H9 (cell line): Measurements from ENCODE around the gene UNC13C. TPM values are rescaled to one million over a fixed set of nuclear protein-coding genes. Genes with fewer than 3 reads are reported as not detected.

Experiments
- DNase-seq: peaks from one replicate; pipeline ENCODE4 v3.0.0-alpha.2; 2017
- H2AFZ ChIP-seq: one replicate; pipeline ENCODE4 v1.6.1; 2013; ENCODE audit warnings: mild to moderate bottlenecking, low read length, control low read depth, moderate library complexity
- H2AK5ac ChIP-seq: 2 replicates; pipeline ENCODE4 v1.6.1; 2013; ENCODE audit warnings: low read length, control low read depth, mixed read lengths; ENCODE audit not compliant: insufficient read length
- H2BK120ac ChIP-seq: one replicate; pipeline ENCODE4 v1.6.1; 2013; ENCODE audit warnings: low read depth, mild to moderate bottlenecking, low read length, control low read depth, inconsistent platforms; ENCODE audit not compliant: poor library complexity, severe bottlenecking
- H2BK12ac ChIP-seq: 2 replicates; pipeline ENCODE4 v1.6.1; 2013; ENCODE audit warnings: low read length, control low read depth, mixed read lengths, low read depth; ENCODE audit not compliant: insufficient read length
- H2BK15ac ChIP-seq: 2 replicates; pipeline ENCODE4 v1.6.1; 2013; ENCODE audit warnings: low read depth, low read length, control low read depth
- H2BK20ac ChIP-seq: one replicate; pipeline ENCODE4 v1.6.1; 2013; ENCODE audit warnings: low read depth, mild to moderate bottlenecking, low read length, control low read depth, inconsistent platforms; ENCODE audit not compliant: poor library complexity, severe bottlenecking
- H2BK5ac ChIP-seq: 2 replicates; pipeline ENCODE4 v1.6.1; 2013; ENCODE audit warnings: low read length, control low read depth, mixed read lengths; ENCODE audit not compliant: insufficient read length
- H3K14ac ChIP-seq: 2 replicates; pipeline ENCODE4 v1.6.1; 2013; ENCODE audit warnings: low read length, control low read depth; ENCODE audit not compliant: insufficient read depth
- H3K18ac ChIP-seq: 2 replicates; pipeline ENCODE4 v1.6.1; 2013; ENCODE audit warnings: low read depth, mild to moderate bottlenecking, mixed read lengths, low read length, control low read depth; ENCODE audit not compliant: insufficient read length
- H3K23ac ChIP-seq: 2 replicates; pipeline ENCODE4 v1.6.1; 2013; ENCODE audit warnings: low read length, control low read depth, mixed read lengths, low read depth; ENCODE audit not compliant: insufficient read length
- H3K23me2 ChIP-seq: 2 replicates; pipeline ENCODE4 v1.6.1; 2013; ENCODE audit warnings: low read depth, mild to moderate bottlenecking, mixed read lengths, low read length, control low read depth; ENCODE audit not compliant: insufficient read length, poor library complexity, severe bottlenecking
- H3K27ac ChIP-seq: 2 replicates; pipeline ENCODE4 v1.5.1; 2013; ENCODE audit warnings: low read length, control low read depth, mixed read lengths, low read depth; ENCODE audit not compliant: insufficient read length
- H3K27me3 ChIP-seq: 2 replicates; pipeline ENCODE4 v1.6.1; 2013; ENCODE audit warnings: low read length, control low read depth, inconsistent platforms; ENCODE audit not compliant: insufficient read depth
- H3K4ac ChIP-seq: 2 replicates; pipeline ENCODE4 v1.6.1; 2013; ENCODE audit warnings: low read depth, mild to moderate bottlenecking, control low read depth, inconsistent platforms, low read length, moderate library complexity
- H3K4me1 ChIP-seq: 2 replicates; pipeline ENCODE4 v1.6.1; 2013; ENCODE audit warnings: low read length, control low read depth, inconsistent platforms; ENCODE audit not compliant: insufficient read depth
- H3K4me2 ChIP-seq: 2 replicates; pipeline ENCODE4 v1.6.1; 2013; ENCODE audit warnings: low read length, control low read depth, mixed read lengths; ENCODE audit not compliant: insufficient read length, insufficient read depth
- H3K56ac ChIP-seq: 2 replicates; pipeline ENCODE4 v1.6.1; 2013; ENCODE audit warnings: low read depth, mild to moderate bottlenecking, mixed read lengths, low read length, control low read depth; ENCODE audit not compliant: insufficient read length
- H3K79me1 ChIP-seq: 2 replicates; pipeline ENCODE4 v1.6.1; 2013; ENCODE audit warnings: low read depth, mild to moderate bottlenecking, moderate library complexity, low read length, control low read depth, inconsistent platforms; ENCODE audit not compliant: insufficient read depth, poor library complexity, severe bottlenecking
- H3K79me2 ChIP-seq: 2 replicates; pipeline ENCODE4 v1.6.1; 2013; ENCODE audit warnings: low read length, control low read depth, inconsistent platforms; ENCODE audit not compliant: insufficient read depth
- H3K9ac ChIP-seq: 2 replicates; pipeline ENCODE4 v1.6.1; 2013; ENCODE audit warnings: low read length, control low read depth, mixed read lengths; ENCODE audit not compliant: insufficient read length; ENCODE audit errors: extremely low read depth
- H3K9me3 ChIP-seq: one replicate; pipeline ENCODE4 v1.6.1; 2013; ENCODE audit warnings: low read depth, low read length, inconsistent platforms; ENCODE audit not compliant: control insufficient read depth
- H3T11ph ChIP-seq: one replicate; pipeline ENCODE4 v1.6.1; 2013; ENCODE audit warnings: mild to moderate bottlenecking, low read length, control low read depth, inconsistent platforms
- H4K20me1 ChIP-seq: one replicate; pipeline ENCODE4 v1.6.1; 2013; ENCODE audit not compliant: control insufficient read depth, insufficient read length, insufficient read depth
- H4K5ac ChIP-seq: 2 replicates; pipeline ENCODE4 v1.6.1; 2013; ENCODE audit warnings: low read depth, mild to moderate bottlenecking, mixed read lengths, low read length, control low read depth; ENCODE audit not compliant: insufficient read length
- H4K8ac ChIP-seq: replicated peaks from 2 replicates; pipeline ENCODE4 v1.6.1; 2013; ENCODE audit warnings: low read length, control low read depth, mixed read lengths, low read depth; ENCODE audit not compliant: insufficient read length
- H4K91ac ChIP-seq: 2 replicates; pipeline ENCODE4 v1.6.1; 2013; ENCODE audit warnings: low read depth, mild to moderate bottlenecking, moderate library complexity, mixed read lengths, low read length, control low read depth; ENCODE audit not compliant: insufficient read length
- H3K27ac Mint-ChIP-seq, 3 experiments: 2 replicates in 2 of 3; 3 replicates in 1 of 3; pipeline ENCODE4 v1.8.0; 2020 to 2021; ENCODE audit warnings: mixed read lengths in 3 of 3, mild to moderate bottlenecking in 1 of 3, moderate library complexity in 1 of 3
- H3K27me3 Mint-ChIP-seq: 2 replicates; pipeline ENCODE4 v1.8.0; 2021; ENCODE audit warnings: low read depth, mild to moderate bottlenecking, moderate library complexity, mixed read lengths
- H3K36me3 Mint-ChIP-seq, 3 experiments: 2 replicates in 2 of 3; 3 replicates in 1 of 3; pipeline ENCODE4 v1.8.0; 2020 to 2021; ENCODE audit warnings: low read depth in 3 of 3, mixed read lengths in 3 of 3; ENCODE audit not compliant: insufficient read depth in 1 of 3
- H3K4me1 Mint-ChIP-seq, 2 experiments: 2 replicates each; pipeline ENCODE4 v1.8.0; 2020; ENCODE audit warnings: mixed read lengths in 2 of 2
- H3K4me3 Mint-ChIP-seq, 2 experiments: 2 replicates in 1 of 2; 3 replicates in 1 of 2; pipeline ENCODE4 v1.8.0; 2020 to 2021; ENCODE audit warnings: mild to moderate bottlenecking in 2 of 2, mixed read lengths in 2 of 2, moderate library complexity in 1 of 2
- H3K9me3 Mint-ChIP-seq, 2 experiments: 2 replicates in 1 of 2; 3 replicates in 1 of 2; pipeline ENCODE4 v1.8.0; 2020; ENCODE audit warnings: mild to moderate bottlenecking in 2 of 2, mixed read lengths in 2 of 2, moderate library complexity in 1 of 2
- CTCF ChIP-seq: fragments of 200-600 bp; sonication (generic); conservative IDR thresholded peaks from 3 replicates; pipeline ENCODE4 v1.8.0; 2021; ENCODE audit warnings: antibody characterized with exemption, mild to moderate bottlenecking
- whole genome bisulfite sequencing: extraction: QIAGEN DNeasy Blood & Tissue Kit; methylation state at CpG from one replicate; pipeline ENCODE4 v1.1.7; 2013; ENCODE audit warnings: missing lambda C conversion rate, low lambda C conversion rate, mixed read lengths; ENCODE audit not compliant: insufficient read length; ENCODE audit errors: extremely low coverage; 5-methylcytosine and 5-hydroxymethylcytosine counted together
- total RNA-seq: library from RNA; stranded (reverse); gene quantifications from 2 replicates; pipeline ENCODE4 v1.2.1, GENCODE V29; 2021

UNC13C gene
- total RNA-seq, 1 experiment from 2014 or later, result 0.02 TPM

GRCh38 chr15:54289590-54290136 is 311.4 kb downstream of the UNC13C start:
- no peak overlapping the region for H3K9ac ChIP-seq
- no peak overlapping the region for H3K56ac ChIP-seq
- H3K14ac ChIP-seq, result no peak overlapping the region
- no peaks in the 10 kb centered on the region for H3K23me2 ChIP-seq
- H2AFZ ChIP-seq, result no peak overlapping the region
- no CpG with 5 or more reads among the region's 4 CpGs for WGBS
- H2AK5ac ChIP-seq, result no peak overlapping the region
- H4K91ac ChIP-seq, result no peak overlapping the region
- Mint-ChIP-seq H3K4me3 (no peak overlapping the region), H3K4me1 (no peaks in the 10 kb centered on the region), H3K9me3 (no peaks in the 10 kb centered on the region), H3K27ac (no peak overlapping the region), H3K36me3 (no peaks in the 10 kb centered on the region), H3K27me3 (no peaks in the 10 kb centered on the region)
- H3K4ac ChIP-seq, result no peak overlapping the region
- no peaks in the 10 kb centered on the region for H3K9me3 ChIP-seq
- no peaks in the 10 kb centered on the region for H3K4me1 ChIP-seq
- no peak overlapping the region for H2BK15ac ChIP-seq
- no peaks in the 10 kb centered on the region for H3K27me3 ChIP-seq
- H3T11ph ChIP-seq, result no peak overlapping the region
- no peak overlapping the region for H2BK120ac ChIP-seq
- H3K79me2 ChIP-seq, result no peaks in the 10 kb centered on the region
- no peak overlapping the region for H2BK5ac ChIP-seq
- no peak overlapping the region for H4K8ac ChIP-seq
- H2BK20ac ChIP-seq, result no peak overlapping the region
- no peaks in the 10 kb centered on the region for H4K20me1 ChIP-seq
- no peaks in the 10 kb centered on the region for H3K79me1 ChIP-seq
- no peak overlapping the region for H3K4me2 ChIP-seq
- no peak overlapping the region for H3K27ac ChIP-seq
- no peak for TF ChIP-seq CTCF
- no peak overlapping the region for H4K5ac ChIP-seq
- no peak for DNase-seq
- H3K18ac ChIP-seq, result no peak overlapping the region
- H2BK12ac ChIP-seq, result no peak overlapping the region
- H3K23ac ChIP-seq, result no peak overlapping the region
